Colonic mucosa (tissue), 4 donors: ENCODE measurements around the gene RAB39A. TPM values are rescaled to one million over a fixed set of nuclear protein-coding genes. Genes with fewer than 3 reads are reported as not detected.
"Not testable (repeated sequence)": the region's sequence is repeated elsewhere in the genome, so short reads cannot be mapped to it uniquely, and the experiment has no call there.

ENCODE experiments used
- DNase-seq: peaks from one replicate; pipeline ENCODE4 v3.0.0-alpha.2; 2020
- H3K27ac ChIP-seq: fragments of 200-600 bp; one replicate; pipeline ENCODE4 v1.8.0; 2021
- H3K27me3 ChIP-seq: fragments of 200-600 bp; one replicate; pipeline ENCODE4 v1.8.0; 2021
- H3K36me3 ChIP-seq: fragments of 200-600 bp; one replicate; pipeline ENCODE4 v1.8.0; 2021
- H3K4me1 ChIP-seq: fragments of 200-600 bp; one replicate; pipeline ENCODE4 v1.8.0; 2021; ENCODE audit warnings: mild to moderate bottlenecking
- H3K4me3 ChIP-seq: fragments of 200-600 bp; one replicate; pipeline ENCODE4 v1.8.0; 2021
- H3K9ac ChIP-seq, 2 donors: one replicate each; pipeline ENCODE4 v1.7.0; 2013; ENCODE audit warnings: control low read depth in 2 of 2, low read depth in 2 of 2, low read length in 2 of 2
- H3K9me3 ChIP-seq: fragments of 200-600 bp; one replicate; pipeline ENCODE4 v1.8.0; 2021
- CTCF ChIP-seq: fragments of 200-600 bp; IDR thresholded peaks from one replicate; pipeline ENCODE4 v1.8.0; 2022; ENCODE audit warnings: antibody characterized with exemption, mild to moderate bottlenecking
- intact Hi-C: fragments of 100-400 bp; cut with DNase I; formaldehyde crosslinking; loops from one replicate; pipeline ENCODE4 v1.14.1; 2022
- total RNA-seq, 2 donors: library from RNA; stranded (reverse); fragmentation: NEBNext Ultra II Directional in 1 of 2; extraction: Animal tissue kit (Norgen Biotek cat#: 25700) in 1 of 2; gene quantifications; one replicate each; pipeline ENCODE4 v1.2.1, GENCODE V29; 2021
- donor health status: healthy.
- donor health status: DM: no; HTN: no; CAD: no.
- donor health status: DM: no; HTN: no; CAD: no.

The RAB39A gene
- total RNA-seq, 2 donors from 2014 or later: 0.77 to 1.2 TPM

GRCh38 chr11:107915229-107915628 lies 13.0 kb upstream of the RAB39A start:
- Histone ChIP-seq H3K4me3 (no peak overlapping the region), H3K36me3 (no peaks in the 10 kb centered on the region), H3K4me1 (no peaks in the 10 kb centered on the region), H3K27me3 (no peaks in the 10 kb centered on the region), H3K9me3 (no peaks in the 10 kb centered on the region), H3K9ac (no peak overlapping the region), H3K27ac (no peak overlapping the region)
- intact Hi-C loops: no loop called here
- no peak for DNase-seq
- no peak for TF ChIP-seq CTCF

- intact Hi-C loops: no loop called here
- DNase-seq: peak; percentile 32
- no peaks in the 10 kb centered on the region for H3K4me1 ChIP-seq
These were observed 11.5 kb upstream of the RAB39A start for GRCh38 chr11:107916671-107917241.

GRCh38 chr11:107921997-107922396 lies 6.3 kb upstream of the RAB39A start:
- no peaks in the 10 kb centered on the region for H3K9me3 ChIP-seq
- H3K4me1 ChIP-seq: no peaks in the 10 kb centered on the region
- H3K4me3 ChIP-seq: no peak overlapping the region
- no peak for DNase-seq
- H3K27ac ChIP-seq: no peak overlapping the region
- intact Hi-C loops: no loop called here
- no peaks in the 10 kb centered on the region for H3K36me3 ChIP-seq
- TF ChIP-seq CTCF: no peak
- H3K27me3 ChIP-seq: no peaks in the 10 kb centered on the region
- no peak overlapping the region for H3K9ac ChIP-seq

More at GRCh38 chr11:107916671-107917241, 11.5 kb upstream of the RAB39A start:
- Histone ChIP-seq H3K27ac (no peak overlapping the region), H3K9me3 (no peaks in the 10 kb centered on the region), H3K4me3 (no peak overlapping the region), H3K9ac (no peak overlapping the region), H3K36me3 (no peaks in the 10 kb centered on the region), H3K27me3 (no peaks in the 10 kb centered on the region)
- peak; percentile 32 for TF ChIP-seq CTCF

GRCh38 chr11:107923519-107923918 lies 4.7 kb upstream of the RAB39A start:
- intact Hi-C loops, H3K4me1 ChIP-seq, H3K4me3 ChIP-seq, H3K36me3 ChIP-seq, DNase-seq, H3K9ac ChIP-seq, H3K9me3 ChIP-seq, H3K27me3 ChIP-seq, H3K27ac ChIP-seq: not testable (repeated sequence)

GRCh38 chr11:107924306-107924705 lies 3.9 kb upstream of the RAB39A start:
- no peak overlapping the region for H3K4me3 ChIP-seq
- intact Hi-C loops: no loop called here

More at GRCh38 chr11:107924306-107924705, 3.9 kb upstream of the RAB39A start:
- Histone ChIP-seq H3K27ac (no peak overlapping the region), H3K36me3 (no peaks in the 10 kb centered on the region), H3K27me3 (peaks cover 5% of the 10 kb centered on the region), H3K9ac (no peak overlapping the region), H3K9me3 (no peaks in the 10 kb centered on the region), H3K4me1 (peaks cover 7% of the 10 kb centered on the region)
- DNase-seq: no peak
- TF ChIP-seq CTCF: no peak
